ENCODE measurements around the gene MRPS15. TPM values are rescaled to one million over a fixed set of nuclear protein-coding genes. Genes with fewer than 3 reads are reported as not detected.

Gene MRPS15
- total RNA-seq, 2 experiments from 2014 or later = 113 to 115 TPM

- peaks cover 24% of the 10 kb centered on the region for H3K4me1 Mint-ChIP-seq (ENCODE audit: low read depth)
- ChIA-PET POLR2A (interaction anchor here (0.5 kb wide), 1 partner anchor 49 kb away, joined by 4 read pairs; no protein-coding TSS in a partner anchor), CTCF (interaction anchor here (5.0 kb wide), 1 partner anchor 73 kb away, joined by 56 read pairs; no protein-coding TSS in a partner anchor)
- no peak overlapping the region for H3K27ac Mint-ChIP-seq
- intact Hi-C loops (cut with micrococcal nuclease) = no loop called here
- H3K9me3 Mint-ChIP-seq = no peaks in the 10 kb centered on the region
- no peak for DNase-seq
- H3K27me3 Mint-ChIP-seq = no peaks in the 10 kb centered on the region
- no peak overlapping the region for H3K4me3 Mint-ChIP-seq
- H3K36me3 Mint-ChIP-seq = no peaks in the 10 kb centered on the region
These were observed 48.4 kb downstream of the MRPS15 start for GRCh38 chr1:36415661-36416326.

- Mint-ChIP-seq H3K36me3 (no peaks in the 10 kb centered on the region), H3K9me3 (no peaks in the 10 kb centered on the region), H3K27ac (no peak overlapping the region), H3K4me3 (no peak overlapping the region), H3K4me1 (ENCODE audit: low read depth) (peaks cover 16% of the 10 kb centered on the region), H3K27me3 (no peaks in the 10 kb centered on the region)
- DNase-seq = no peak
- intact Hi-C loops (cut with micrococcal nuclease) = no loop called here
- ChIA-PET POLR2A (no interaction called here), CTCF (interaction anchor here (0.9 to 2.8 kb wide), 4 partner anchors 13 to 114 kb away, joined by 3 to 6 read pairs (median 3); partner anchors contain the start of gene EVA1B)
These were observed 49.8 kb downstream of the MRPS15 start for GRCh38 chr1:36414384-36414783.

DNA sequence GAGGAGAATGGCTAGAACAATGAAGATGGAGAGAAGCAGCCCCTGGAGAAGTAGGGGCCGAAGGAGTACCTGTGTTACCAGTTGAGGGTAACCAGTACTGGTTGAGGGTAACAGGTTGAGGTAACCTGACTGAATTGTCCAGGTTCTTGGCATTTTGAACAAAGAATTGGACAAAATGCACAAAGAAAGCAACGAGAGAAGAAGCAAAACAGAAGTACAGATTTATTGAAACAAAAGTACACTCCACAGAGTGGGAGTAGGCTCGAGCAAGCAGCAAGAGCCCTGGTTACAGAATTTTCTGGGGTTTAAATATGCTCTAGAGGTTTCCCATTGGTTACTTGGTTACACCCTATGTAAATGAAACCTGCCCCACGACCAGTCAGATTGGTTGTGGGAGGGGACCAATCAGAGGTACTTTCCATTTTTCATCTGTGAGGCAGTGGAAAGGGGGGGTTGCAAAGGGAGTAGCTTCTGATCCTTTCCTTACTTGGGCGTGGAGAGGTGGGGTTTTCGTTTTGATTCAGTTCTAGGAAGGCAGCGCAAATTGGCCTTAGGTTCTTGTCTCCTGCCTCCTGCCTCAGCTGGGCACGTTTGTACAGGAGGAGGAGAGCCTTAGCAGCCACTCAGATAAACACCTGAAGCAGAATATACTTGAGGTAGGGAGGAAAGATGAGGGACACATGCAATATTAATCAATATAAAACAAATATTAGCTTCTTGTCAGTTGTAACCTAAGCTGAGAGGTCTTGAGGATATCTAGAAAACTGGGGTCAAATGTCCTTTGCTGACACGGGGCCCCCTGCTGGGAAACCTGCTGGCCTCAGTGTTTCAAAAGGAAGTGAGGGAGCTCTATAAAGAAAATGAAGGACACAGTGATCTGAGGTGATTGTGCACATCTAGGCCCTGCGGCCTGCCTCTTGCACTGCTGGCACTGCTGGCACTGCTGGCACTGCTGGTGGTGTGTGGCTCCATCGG, 52.2 kb downstream of the MRPS15 start:
- Mint-ChIP-seq H3K27ac (peak overlapping the region; percentile 65), H3K27me3 (no peaks in the 10 kb centered on the region), H3K36me3 (no peaks in the 10 kb centered on the region), H3K4me1 (ENCODE audit: low read depth) (peaks cover 16% of the 10 kb centered on the region), H3K9me3 (no peaks in the 10 kb centered on the region), H3K4me3 (peak overlapping the region; percentile 38)
- peak; percentile 81 for DNase-seq
- ChIA-PET CTCF (interaction anchor here (0.6 to 2.8 kb wide), 11 partner anchors 10 to 263 kb away, joined by 3 to 18 read pairs (median 3); partner anchors contain the start of genes OSCP1 and TRAPPC3), POLR2A (interaction anchor here (0.7 to 2.1 kb wide), 3 partner anchors 14 to 82 kb away, joined by 3 to 5 read pairs (median 4); partner anchors contain the start of gene LSM10)
- intact Hi-C loops (cut with micrococcal nuclease) = loop anchor here (1.0 kb wide), 2 partner anchors 15 to 26 kb away; partner anchors contain the start of gene LSM10

- H3K27ac Mint-ChIP-seq = no peak overlapping the region
- peaks cover 16% of the 10 kb centered on the region for H3K4me1 Mint-ChIP-seq (ENCODE audit: low read depth)
- CTCF ChIA-PET = no interaction called here
- no peaks in the 10 kb centered on the region for H3K36me3 Mint-ChIP-seq
- no peak overlapping the region for H3K4me3 Mint-ChIP-seq
- POLR2A ChIA-PET = no interaction called here
- H3K9me3 Mint-ChIP-seq = no peaks in the 10 kb centered on the region
- DNase-seq = no peak
- intact Hi-C loops (cut with micrococcal nuclease) = no loop called here
- no peaks in the 10 kb centered on the region for H3K27me3 Mint-ChIP-seq
These were observed 55.7 kb downstream of the MRPS15 start for GRCh38 chr1:36408479-36408878.

GRCh38 chr1:36406440-36406839, 57.7 kb downstream of the MRPS15 start:
- no peaks in the 10 kb centered on the region for H3K9me3 Mint-ChIP-seq

More at GRCh38 chr1:36406440-36406839, 57.7 kb downstream of the MRPS15 start:
- intact Hi-C loops (cut with micrococcal nuclease) = no loop called here
- Mint-ChIP-seq H3K27ac (no peak overlapping the region), H3K36me3 (no peaks in the 10 kb centered on the region), H3K4me3 (no peak overlapping the region), H3K4me1 (ENCODE audit: low read depth) (peaks cover 6% of the 10 kb centered on the region), H3K27me3 (no peaks in the 10 kb centered on the region)
- DNase-seq = no peak
- CTCF ChIA-PET = interaction anchor here (0.9 kb wide), 1 partner anchor 63 kb away, joined by 3 read pairs; no protein-coding TSS in a partner anchor
- POLR2A ChIA-PET = no interaction called here

Other genes with a start within 250 kb of the MRPS15 start
- 100 to 1,000 TPM; 135 to 138 TPM for gene THRAP3, start 239.9 kb downstream of the MRPS15 start, total RNA-seq
- 10 to 100 TPM; 16.9 to 18.1 TPM for gene SH3D21, start 158.0 kb downstream of the MRPS15 start, total RNA-seq
- gene EVA1B, start 140.7 kb downstream of the MRPS15 start, total RNA-seq = 10 to 100 TPM; 11.6 to 12.8 TPM
- 10 to 100 TPM; 57.3 to 57.4 TPM for gene STK40, start 78.5 kb downstream of the MRPS15 start, total RNA-seq
- 10 to 100 TPM; 46.0 to 47.0 TPM for gene LSM10, start 66.5 kb downstream of the MRPS15 start, total RNA-seq
- gene OSCP1, start 13.9 kb downstream of the MRPS15 start, total RNA-seq = 1 to 10 TPM; 1.8 to 2.7 TPM
- not detected for gene CSF3R, start 18.5 kb upstream of the MRPS15 start, total RNA-seq

Measured in activated CD4-positive, alpha-beta memory T cell treated with anti-CD3 and anti-CD28 coated beads for 36 hours (primary cell).